Mesothelial cell of epicardium (in vitro differentiated cells): ENCODE data around the gene HLA-B. TPM values are rescaled to one million over a fixed set of nuclear protein-coding genes. Genes with fewer than 3 reads are reported as not detected.
A peak's percentile ranks its signal among the peaks of the same experiment; 100 is the strongest.
"Not testable (repeated sequence)": the region's sequence is repeated elsewhere in the genome, so short reads cannot be mapped to it uniquely, and the experiment has no call there.

Experiments used
- DNase-seq, 2 experiments: peaks; one replicate each; pipeline ENCODE4 v3.0.0; 2021; ENCODE audit warnings: low spot score in 2 of 2; ENCODE audit not compliant: unreplicated experiment in 2 of 2
- H3K27ac Mint-ChIP-seq: 2 replicates; pipeline ENCODE4 v1.8.0; 2021; ENCODE audit warnings: mixed read lengths
- H3K27me3 Mint-ChIP-seq: 2 replicates; pipeline ENCODE4 v1.8.0; 2021; ENCODE audit warnings: low read depth, mixed read lengths
- H3K36me3 Mint-ChIP-seq: 2 replicates; pipeline ENCODE4 v1.8.0; 2021; ENCODE audit warnings: mixed read lengths
- H3K4me1 Mint-ChIP-seq: 2 replicates; pipeline ENCODE4 v1.8.0; 2021; ENCODE audit warnings: mixed read lengths
- H3K4me3 Mint-ChIP-seq: 2 replicates; pipeline ENCODE4 v1.8.0; 2021; ENCODE audit warnings: mild to moderate bottlenecking, moderate library complexity, mixed read lengths
- H3K9me3 Mint-ChIP-seq: 2 replicates; pipeline ENCODE4 v1.8.0; 2021; ENCODE audit warnings: mixed read lengths
- CTCF ChIP-seq: fragments of 200-600 bp; sonication (generic); IDR thresholded peaks from one replicate; pipeline ENCODE4 v1.5.0; 2021; ENCODE audit warnings: antibody characterized with exemption; ENCODE audit not compliant: unreplicated experiment
- total RNA-seq: library from RNA; stranded (reverse); gene quantifications from 3 replicates; pipeline ENCODE4 v1.2.1, GENCODE V29; 2021

HLA-B gene
- 43.9 to 47.7 TPM (median 46.6 TPM) in 3 replicates for total RNA-seq

GRCh38 chr6:31356946-31357466 is at the start of gene HLA-B:
HLA-B (minus strand) TSS chr6:31357179; CDS start chr6:31357158, 21 bp downstream.
- Mint-ChIP-seq H3K27me3 (peaks cover 95% of the 10 kb centered on the region), H3K4me3 (peak within 1 kb of the TSS; percentile 75), H3K4me1 (no peaks in the 10 kb centered on the region), H3K27ac (peak within 1 kb of the TSS; percentile 49), H3K36me3 (no peaks in the 10 kb centered on the region), H3K9me3 (no peaks in the 10 kb centered on the region)
- no peak for TF ChIP-seq CTCF
- no peak for DNase-seq

- DNase-seq = no peak
- no peak overlapping the region for H3K27ac Mint-ChIP-seq
- H3K4me3 Mint-ChIP-seq = no peak overlapping the region
- peaks cover 4% of the 10 kb centered on the region for H3K27me3 Mint-ChIP-seq
- H3K36me3 Mint-ChIP-seq = peaks cover 2% of the 10 kb centered on the region
- no peak for TF ChIP-seq CTCF
- peaks cover 34% of the 10 kb centered on the region for H3K4me1 Mint-ChIP-seq
- peaks cover 5% of the 10 kb centered on the region for H3K9me3 Mint-ChIP-seq
Measured at GRCh38 chr6:31405996-31406395, 49.0 kb upstream of the HLA-B start.

- DNase-seq, H3K27me3 Mint-ChIP-seq, H3K36me3 Mint-ChIP-seq, H3K9me3 Mint-ChIP-seq: not testable (repeated sequence)
- H3K27ac Mint-ChIP-seq = peak overlapping the region; percentile 84
- peak overlapping the region; percentile 92 for H3K4me3 Mint-ChIP-seq
- H3K4me1 Mint-ChIP-seq = peaks cover 42% of the 10 kb centered on the region
Measured at GRCh38 chr6:31404061-31404364, 47.0 kb upstream of the HLA-B start.

GRCh38 chr6:31403283-31404060 is 46.5 kb upstream of the HLA-B start, which contains the start of gene MICA:
MICA (plus strand) TSS chr6:31403595; CDS start chr6:31403633, 38 bp downstream.
- peaks cover 42% of the 10 kb centered on the region for H3K4me1 Mint-ChIP-seq
- peak within 1 kb of the TSS; percentile 92 for H3K4me3 Mint-ChIP-seq
- peak; percentile 76 to 86 for DNase-seq
- TF ChIP-seq CTCF = no peak
- H3K27me3 Mint-ChIP-seq = peaks cover 4% of the 10 kb centered on the region
- H3K9me3 Mint-ChIP-seq = peaks cover 5% of the 10 kb centered on the region
- peaks cover 2% of the 10 kb centered on the region for H3K36me3 Mint-ChIP-seq
- peak within 1 kb of the TSS; percentile 96 for H3K27ac Mint-ChIP-seq

GRCh38 chr6:31402324-31403282 is 45.6 kb upstream of the HLA-B start:
- Mint-ChIP-seq H3K4me1 (peaks cover 39% of the 10 kb centered on the region), H3K27me3 (peaks cover 4% of the 10 kb centered on the region), H3K27ac (peak overlapping the region; percentile 96), H3K4me3 (peak overlapping the region; percentile 92), H3K36me3 (peaks cover 2% of the 10 kb centered on the region), H3K9me3 (peaks cover 5% of the 10 kb centered on the region)
- DNase-seq = no peak
- TF ChIP-seq CTCF = no peak
